HepG2 (cell line): ENCODE data around the gene TMEM232. TPM values are rescaled to one million over a fixed set of nuclear protein-coding genes. Genes with fewer than 3 reads are reported as not detected.

Experiments
- ATAC-seq: fragments of 200-7000 bp; cut with Tn5 transposase; 3 replicates; pipeline ENCODE4 v1.9.1; 2020; ENCODE audit warnings: mild to moderate bottlenecking, moderate library complexity
- BruUV-seq: library from RNA; stranded (reverse); fragments of 400-500 nt; replicated peaks from 2 replicates; lab custom pipeline; 2021; lab: Mats Ljungman, UMichigan
- CTCF ChIA-PET: fragments of 300-600 bp; formaldehyde crosslinking; extraction: SDS; loops from one replicate; lab custom pipeline; 2021; ENCODE audit warnings: low total read pairs, inconsistent platforms, low intra/inter-chr PET ratio; lab: Yijun Ruan, JAX
- POLR2A ChIA-PET: fragments of 350-600 bp; sonication (Branson Sonifier 250); formaldehyde crosslinking; loops from one replicate; lab custom pipeline; 2020; ENCODE audit warnings: antibody characterized with exemption, inconsistent platforms; lab: Yijun Ruan, JAX
- DNase-seq: peaks from one replicate; pipeline ENCODE4 v3.0.0-alpha.2; 2015; ENCODE audit warnings: low spot score
- FAIRE-seq: peaks from 3 replicates; lab custom pipeline; 2011; peaks lifted over from hg19 to GRCh38; lab: Jason Lieb, UNC
- H2AFZ ChIP-seq: one replicate; pipeline ENCODE4 v1.6.1; 2011; ENCODE audit warnings: low read length, inconsistent platforms
- H3K27ac ChIP-seq: fragments of 300-600 bp; 3 replicates; pipeline ENCODE4 v1.8.0; 2011; ENCODE audit warnings: mixed run types, mild to moderate bottlenecking, mixed read lengths, low read length, inconsistent platforms; ENCODE audit not compliant: insufficient read depth; ENCODE audit errors: extremely low read length
- H3K27me3 ChIP-seq, 2 experiments: fragments of 200-600 bp in 1 of 2; 2 replicates in 1 of 2; 3 replicates in 1 of 2; pipeline versions ENCODE4 v1.6.0 to v1.8.0; 2011; ENCODE audit warnings: low read length in 2 of 2, mild to moderate bottlenecking in 2 of 2, moderate library complexity in 2 of 2, inconsistent platforms in 1 of 2; ENCODE audit not compliant: insufficient read depth in 2 of 2, control insufficient read depth in 1 of 2
- H3K36me3 ChIP-seq, 2 experiments: fragments of 200-600 bp in 1 of 2; replicated peaks in 1 of 2; 2 replicates in 1 of 2; 3 replicates in 1 of 2; pipeline versions ENCODE4 v1.5.1 to v1.8.0; 2011; ENCODE audit warnings: low read length in 2 of 2, inconsistent platforms in 1 of 2; ENCODE audit not compliant: insufficient read depth in 2 of 2, control insufficient read depth in 1 of 2
- H3K4me1 ChIP-seq: 2 replicates; pipeline ENCODE4 v1.5.1; 2012; ENCODE audit warnings: low read length, inconsistent platforms; ENCODE audit not compliant: insufficient read depth
- H3K4me2 ChIP-seq: 2 replicates; pipeline ENCODE4 v1.6.0; 2011; ENCODE audit warnings: low read depth, low read length, inconsistent platforms
- H3K4me3 ChIP-seq, 3 experiments: fragments of 200-600 bp in 1 of 3; sonication (generic), shearing (Covaris generic) in 1 of 3; replicated peaks in 1 of 3; 2 replicates each; pipeline ENCODE4 v1.5.1; 2011 to 2016; ENCODE audit warnings: low read length in 3 of 3, inconsistent platforms in 2 of 3, low read depth in 2 of 3, mild to moderate bottlenecking in 2 of 3, control low read depth in 1 of 3, mixed read lengths in 1 of 3; ENCODE audit not compliant: insufficient read depth in 1 of 3
- H3K79me2 ChIP-seq: one replicate; pipeline ENCODE4 v1.6.1; 2011; ENCODE audit warnings: low read length, inconsistent platforms; ENCODE audit not compliant: insufficient read depth
- H3K9ac ChIP-seq: 2 replicates; pipeline ENCODE4 v1.6.0; 2011; ENCODE audit warnings: mild to moderate bottlenecking, low read depth, low read length, inconsistent platforms; ENCODE audit not compliant: insufficient read depth
- H3K9me3 ChIP-seq: 2 replicates; pipeline ENCODE4 v1.5.1; 2012; ENCODE audit warnings: mild to moderate bottlenecking, low read length
- H4K20me1 ChIP-seq: 2 replicates; pipeline ENCODE4 v1.6.0; 2011; ENCODE audit warnings: inconsistent platforms, mild to moderate bottlenecking, low read length, moderate library complexity; ENCODE audit not compliant: insufficient read depth
- AGO1 ChIP-seq: fragments of 200-400 bp; formaldehyde crosslinking; IDR thresholded peaks from 2 replicates; pipeline ENCODE4 v1.6.1; 2017; ENCODE audit warnings: mild to moderate bottlenecking, low read depth, low read length, moderate library complexity; ENCODE audit not compliant: poor library complexity, severe bottlenecking
- HOXA7 ChIP-seq: sonication (generic); formaldehyde crosslinking; IDR thresholded peaks from 2 replicates; pipeline ENCODE4 v1.8.1; 2022; ENCODE audit warnings: mild to moderate bottlenecking, missing genetic modification reagents, moderate library complexity
- NFIB ChIP-seq: sonication (generic); formaldehyde crosslinking; IDR thresholded peaks from 2 replicates; pipeline ENCODE4 v1.9.0; 2021; ENCODE audit warnings: missing genetic modification reagents, mild to moderate bottlenecking, borderline replicate concordance
- RELA ChIP-seq: sonication (generic); formaldehyde crosslinking; IDR thresholded peaks from 2 replicates; pipeline ENCODE4 v1.4.0; 2020; ENCODE audit warnings: missing genetic modification reagents
- RFX3 ChIP-seq: IDR thresholded peaks from 2 replicates; pipeline ENCODE4 v1.6.1; 2016; ENCODE audit warnings: missing biosample characterization, missing genetic modification reagents
- SIX4 ChIP-seq: sonication (generic); formaldehyde crosslinking; IDR thresholded peaks from 2 replicates; pipeline ENCODE4 v1.4.0; 2020; ENCODE audit warnings: missing genetic modification reagents
- SOX5 ChIP-seq: IDR thresholded peaks from 2 replicates; pipeline ENCODE4 v1.6.1; 2016; ENCODE audit warnings: borderline replicate concordance
- WGBS: methylation state at CpG from one replicate; pipeline ENCODE4 v1.1.6; 2017; ENCODE audit warnings: low lambda C conversion rate; 5-methylcytosine and 5-hydroxymethylcytosine counted together
- in situ Hi-C: cut with HindIII; loops from 2 replicates; pipeline ENCODE4 v1.10.0; 2017; ENCODE audit warnings: low pct_unique_long_range_greater_than_20kb; ENCODE audit not compliant: extremely low pct_ligation_motif_present
- intact Hi-C: fragments of 100-400 bp; cut with micrococcal nuclease; formaldehyde crosslinking; loops from one replicate; pipeline ENCODE4 v1.10.0; 2022; ENCODE audit not compliant: unreplicated experiment
- polyA plus RNA-seq, 8 experiments: library from polyadenylated mRNA; depleted of rRNA in 3 of 8; stranded (reverse) in 7 of 8; unstranded in 1 of 8; fragments of >200 nt; fragmentation: Illumina TruSeq in 4 of 8; extraction: Trizol in 4 of 8; gene quantifications; 2 replicates each; pipeline versions ENCODE4 v1.2.1 to v1.2.3, GENCODE V29; 2011 to 2016; ENCODE audit warnings: low read depth in 4 of 8, missing spikeins in 1 of 8, mixed read lengths in 1 of 8; ENCODE audit not compliant: insufficient read depth in 1 of 8
- total RNA-seq, 5 experiments: library from RNA; depleted of rRNA; stranded (reverse); fragments of >200 nt; fragmentation: Illumina TruSeq; extraction: Trizol; gene quantifications; 2 replicates each; pipeline ENCODE4 v1.2.3, GENCODE V29; 2016; ENCODE audit warnings: low read depth in 1 of 5
- TF ChIP-seq, protein P1 (sequence below): IDR thresholded peaks from 2 replicates; pipeline ENCODE4 v1.6.1; 2016; ENCODE audit warnings: low read depth
- TF ChIP-seq, protein P2 (sequence below): sonication (generic); formaldehyde crosslinking; IDR thresholded peaks from 2 replicates; pipeline ENCODE4 v1.8.0; 2022; ENCODE audit warnings: missing genetic modification reagents, low read depth, mild to moderate bottlenecking, borderline replicate concordance

TMEM232 gene
- total and polyA plus RNA-seq, 2 of the 13 experiments (the other 11 are each of a cell fraction or from before 2014, with no cell fraction given), result 0.29 to 0.71 TPM

DNA sequence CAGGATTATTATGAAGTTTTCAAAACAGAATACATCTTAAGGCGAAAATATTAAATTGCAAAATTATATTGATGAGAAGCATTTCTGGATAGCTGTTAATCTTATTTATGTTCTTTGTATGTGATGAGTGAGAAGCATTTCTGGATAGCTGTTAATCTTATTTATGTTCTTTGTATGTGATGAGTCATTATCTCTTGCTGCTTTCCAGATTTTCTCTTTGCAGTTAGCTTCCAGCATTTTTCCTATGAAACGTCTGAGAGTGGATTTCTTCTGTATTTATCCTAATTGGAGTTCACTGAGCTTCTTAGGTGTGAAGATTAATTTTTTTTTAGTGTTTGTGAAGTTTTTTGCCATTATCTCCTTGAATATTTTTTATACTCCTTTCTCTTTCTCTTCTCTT lies 8.2 kb downstream of the TMEM232 start:
- Histone ChIP-seq H3K9me3 (no peaks in the 10 kb centered on the region), H2AFZ (no peak overlapping the region), H3K4me2 (no peak overlapping the region), H3K36me3 (no peaks in the 10 kb centered on the region), H3K79me2 (no peaks in the 10 kb centered on the region), H3K4me3 (no peak overlapping the region), H3K4me1 (no peaks in the 10 kb centered on the region), H3K27me3 (no peaks in the 10 kb centered on the region), H3K9ac (no peak overlapping the region), H4K20me1 (no peaks in the 10 kb centered on the region), H3K27ac (no peak overlapping the region)
- no peak for FAIRE-seq
- in situ Hi-C loops, result no loop called here
- ATAC-seq, result no peak
- ChIA-PET POLR2A (no interaction called here), CTCF (no interaction called here)
- TF ChIP-seq NFIB (CRISPR knock-in tag), result no peak
- TF ChIP-seq, protein P1, sequence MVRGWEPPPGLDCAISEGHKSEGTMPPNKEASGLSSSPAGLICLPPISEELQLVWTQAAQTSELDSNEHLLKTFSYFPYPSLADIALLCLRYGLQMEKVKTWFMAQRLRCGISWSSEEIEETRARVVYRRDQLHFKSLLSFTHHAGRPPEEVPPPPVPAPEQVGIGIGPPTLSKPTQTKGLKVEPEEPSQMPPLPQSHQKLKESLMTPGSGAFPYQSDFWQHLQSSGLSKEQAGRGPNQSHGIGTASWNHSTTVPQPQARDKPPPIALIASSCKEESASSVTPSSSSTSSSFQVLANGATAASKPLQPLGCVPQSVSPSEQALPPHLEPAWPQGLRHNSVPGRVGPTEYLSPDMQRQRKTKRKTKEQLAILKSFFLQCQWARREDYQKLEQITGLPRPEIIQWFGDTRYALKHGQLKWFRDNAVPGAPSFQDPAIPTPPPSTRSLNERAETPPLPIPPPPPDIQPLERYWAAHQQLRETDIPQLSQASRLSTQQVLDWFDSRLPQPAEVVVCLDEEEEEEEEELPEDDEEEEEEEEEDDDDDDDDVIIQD (CRISPR knock-in tag), result no peak
- TF ChIP-seq SIX4 (CRISPR knock-in tag), result no peak
- TF ChIP-seq RFX3, result no peak
- TF ChIP-seq, protein P2, sequence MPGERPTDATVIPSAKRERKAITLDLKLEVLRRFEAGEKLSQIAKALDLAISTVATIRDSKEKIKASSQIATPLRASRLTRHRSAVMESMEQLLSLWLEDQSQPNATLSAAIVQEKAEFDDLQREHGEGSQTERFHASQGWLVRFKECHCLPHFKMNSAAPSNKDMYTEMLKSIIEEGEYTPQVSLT (CRISPR knock-in tag), result no peak
- no peak for TF ChIP-seq RELA (CRISPR knock-in tag)
- no peak for TF ChIP-seq AGO1
- no peak for TF ChIP-seq SOX5 (CRISPR knock-in tag)
- no peak for TF ChIP-seq HOXA7
- BruUV-seq, result no TSS peak
- intact Hi-C loops, result no loop called here
- no peak for DNase-seq
- 6% methylated on average over 2 of the region's 2 CpGs for WGBS
